H9 (cell line): ENCODE measurements around the gene KIRREL3. TPM values are rescaled to one million over a fixed set of nuclear protein-coding genes. Genes with fewer than 3 reads are reported as not detected.

ENCODE experiments used
- DNase-seq: peaks from one replicate; pipeline ENCODE4 v3.0.0-alpha.2; 2017
- H2AFZ ChIP-seq: one replicate; pipeline ENCODE4 v1.6.1; 2013; ENCODE audit warnings: mild to moderate bottlenecking, low read length, control low read depth, moderate library complexity
- H2AK5ac ChIP-seq: 2 replicates; pipeline ENCODE4 v1.6.1; 2013; ENCODE audit warnings: low read length, control low read depth, mixed read lengths; ENCODE audit not compliant: insufficient read length
- H2BK120ac ChIP-seq: one replicate; pipeline ENCODE4 v1.6.1; 2013; ENCODE audit warnings: low read depth, mild to moderate bottlenecking, low read length, control low read depth, inconsistent platforms; ENCODE audit not compliant: poor library complexity, severe bottlenecking
- H2BK12ac ChIP-seq: 2 replicates; pipeline ENCODE4 v1.6.1; 2013; ENCODE audit warnings: low read length, control low read depth, mixed read lengths, low read depth; ENCODE audit not compliant: insufficient read length
- H2BK15ac ChIP-seq: 2 replicates; pipeline ENCODE4 v1.6.1; 2013; ENCODE audit warnings: low read depth, low read length, control low read depth
- H2BK20ac ChIP-seq: one replicate; pipeline ENCODE4 v1.6.1; 2013; ENCODE audit warnings: low read depth, mild to moderate bottlenecking, low read length, control low read depth, inconsistent platforms; ENCODE audit not compliant: poor library complexity, severe bottlenecking
- H2BK5ac ChIP-seq: 2 replicates; pipeline ENCODE4 v1.6.1; 2013; ENCODE audit warnings: low read length, control low read depth, mixed read lengths; ENCODE audit not compliant: insufficient read length
- H3K14ac ChIP-seq: 2 replicates; pipeline ENCODE4 v1.6.1; 2013; ENCODE audit warnings: low read length, control low read depth; ENCODE audit not compliant: insufficient read depth
- H3K18ac ChIP-seq: 2 replicates; pipeline ENCODE4 v1.6.1; 2013; ENCODE audit warnings: low read depth, mild to moderate bottlenecking, mixed read lengths, low read length, control low read depth; ENCODE audit not compliant: insufficient read length
- H3K23ac ChIP-seq: 2 replicates; pipeline ENCODE4 v1.6.1; 2013; ENCODE audit warnings: low read length, control low read depth, mixed read lengths, low read depth; ENCODE audit not compliant: insufficient read length
- H3K23me2 ChIP-seq: 2 replicates; pipeline ENCODE4 v1.6.1; 2013; ENCODE audit warnings: low read depth, mild to moderate bottlenecking, mixed read lengths, low read length, control low read depth; ENCODE audit not compliant: insufficient read length, poor library complexity, severe bottlenecking
- H3K27ac ChIP-seq: 2 replicates; pipeline ENCODE4 v1.5.1; 2013; ENCODE audit warnings: low read length, control low read depth, mixed read lengths, low read depth; ENCODE audit not compliant: insufficient read length
- H3K27me3 ChIP-seq: 2 replicates; pipeline ENCODE4 v1.6.1; 2013; ENCODE audit warnings: low read length, control low read depth, inconsistent platforms; ENCODE audit not compliant: insufficient read depth
- H3K4ac ChIP-seq: 2 replicates; pipeline ENCODE4 v1.6.1; 2013; ENCODE audit warnings: low read depth, mild to moderate bottlenecking, control low read depth, inconsistent platforms, low read length, moderate library complexity
- H3K4me1 ChIP-seq: 2 replicates; pipeline ENCODE4 v1.6.1; 2013; ENCODE audit warnings: low read length, control low read depth, inconsistent platforms; ENCODE audit not compliant: insufficient read depth
- H3K4me2 ChIP-seq: 2 replicates; pipeline ENCODE4 v1.6.1; 2013; ENCODE audit warnings: low read length, control low read depth, mixed read lengths; ENCODE audit not compliant: insufficient read length, insufficient read depth
- H3K56ac ChIP-seq: 2 replicates; pipeline ENCODE4 v1.6.1; 2013; ENCODE audit warnings: low read depth, mild to moderate bottlenecking, mixed read lengths, low read length, control low read depth; ENCODE audit not compliant: insufficient read length
- H3K79me1 ChIP-seq: 2 replicates; pipeline ENCODE4 v1.6.1; 2013; ENCODE audit warnings: low read depth, mild to moderate bottlenecking, moderate library complexity, low read length, control low read depth, inconsistent platforms; ENCODE audit not compliant: insufficient read depth, poor library complexity, severe bottlenecking
- H3K79me2 ChIP-seq: 2 replicates; pipeline ENCODE4 v1.6.1; 2013; ENCODE audit warnings: low read length, control low read depth, inconsistent platforms; ENCODE audit not compliant: insufficient read depth
- H3K9ac ChIP-seq: 2 replicates; pipeline ENCODE4 v1.6.1; 2013; ENCODE audit warnings: low read length, control low read depth, mixed read lengths; ENCODE audit not compliant: insufficient read length; ENCODE audit errors: extremely low read depth
- H3K9me3 ChIP-seq: one replicate; pipeline ENCODE4 v1.6.1; 2013; ENCODE audit warnings: low read depth, low read length, inconsistent platforms; ENCODE audit not compliant: control insufficient read depth
- H3T11ph ChIP-seq: one replicate; pipeline ENCODE4 v1.6.1; 2013; ENCODE audit warnings: mild to moderate bottlenecking, low read length, control low read depth, inconsistent platforms
- H4K20me1 ChIP-seq: one replicate; pipeline ENCODE4 v1.6.1; 2013; ENCODE audit not compliant: control insufficient read depth, insufficient read length, insufficient read depth
- H4K5ac ChIP-seq: 2 replicates; pipeline ENCODE4 v1.6.1; 2013; ENCODE audit warnings: low read depth, mild to moderate bottlenecking, mixed read lengths, low read length, control low read depth; ENCODE audit not compliant: insufficient read length
- H4K8ac ChIP-seq: replicated peaks from 2 replicates; pipeline ENCODE4 v1.6.1; 2013; ENCODE audit warnings: low read length, control low read depth, mixed read lengths, low read depth; ENCODE audit not compliant: insufficient read length
- H4K91ac ChIP-seq: 2 replicates; pipeline ENCODE4 v1.6.1; 2013; ENCODE audit warnings: low read depth, mild to moderate bottlenecking, moderate library complexity, mixed read lengths, low read length, control low read depth; ENCODE audit not compliant: insufficient read length
- H3K27ac Mint-ChIP-seq, 3 experiments: 2 replicates in 2 of 3; 3 replicates in 1 of 3; pipeline ENCODE4 v1.8.0; 2020 to 2021; ENCODE audit warnings: mixed read lengths in 3 of 3, mild to moderate bottlenecking in 1 of 3, moderate library complexity in 1 of 3
- H3K27me3 Mint-ChIP-seq: 2 replicates; pipeline ENCODE4 v1.8.0; 2021; ENCODE audit warnings: low read depth, mild to moderate bottlenecking, moderate library complexity, mixed read lengths
- H3K36me3 Mint-ChIP-seq, 3 experiments: 2 replicates in 2 of 3; 3 replicates in 1 of 3; pipeline ENCODE4 v1.8.0; 2020 to 2021; ENCODE audit warnings: low read depth in 3 of 3, mixed read lengths in 3 of 3; ENCODE audit not compliant: insufficient read depth in 1 of 3
- H3K4me1 Mint-ChIP-seq, 2 experiments: 2 replicates each; pipeline ENCODE4 v1.8.0; 2020; ENCODE audit warnings: mixed read lengths in 2 of 2
- H3K4me3 Mint-ChIP-seq, 2 experiments: 2 replicates in 1 of 2; 3 replicates in 1 of 2; pipeline ENCODE4 v1.8.0; 2020 to 2021; ENCODE audit warnings: mild to moderate bottlenecking in 2 of 2, mixed read lengths in 2 of 2, moderate library complexity in 1 of 2
- H3K9me3 Mint-ChIP-seq, 2 experiments: 2 replicates in 1 of 2; 3 replicates in 1 of 2; pipeline ENCODE4 v1.8.0; 2020; ENCODE audit warnings: mild to moderate bottlenecking in 2 of 2, mixed read lengths in 2 of 2, moderate library complexity in 1 of 2
- CTCF ChIP-seq: fragments of 200-600 bp; sonication (generic); conservative IDR thresholded peaks from 3 replicates; pipeline ENCODE4 v1.8.0; 2021; ENCODE audit warnings: antibody characterized with exemption, mild to moderate bottlenecking
- WGBS: extraction: QIAGEN DNeasy Blood & Tissue Kit; methylation state at CpG from one replicate; pipeline ENCODE4 v1.1.7; 2013; ENCODE audit warnings: missing lambda C conversion rate, low lambda C conversion rate, mixed read lengths; ENCODE audit not compliant: insufficient read length; ENCODE audit errors: extremely low coverage; 5-methylcytosine and 5-hydroxymethylcytosine counted together
- total RNA-seq: library from RNA; stranded (reverse); gene quantifications from 2 replicates; pipeline ENCODE4 v1.2.1, GENCODE V29; 2021

KIRREL3 gene
- total RNA-seq, 1 experiment from 2014 or later, result 0.17 TPM

GRCh38 chr11:126805870-126806269, 194.7 kb downstream of the KIRREL3 start:
- H3K4me1 Mint-ChIP-seq, result peaks cover 7 to 11% of the 10 kb centered on the region in 2 experiments; a peak in 3 of 4 replicates
- no peaks in the 10 kb centered on the region for H3K36me3 Mint-ChIP-seq
- Histone ChIP-seq H2AFZ (no peak overlapping the region), H2BK5ac (no peak overlapping the region), H3K9me3 (no peaks in the 10 kb centered on the region), H3T11ph (no peak overlapping the region), H2BK15ac (no peak overlapping the region), H3K27me3 (no peaks in the 10 kb centered on the region), H3K27ac (no peak overlapping the region), H3K4me2 (no peak overlapping the region), H3K56ac (no peak overlapping the region), H2BK120ac (no peak overlapping the region), H3K23ac (no peak overlapping the region), H2AK5ac (no peak overlapping the region), H4K5ac (no peak overlapping the region), H4K8ac (no peak overlapping the region), H2BK20ac (no peak overlapping the region), H3K79me2 (no peaks in the 10 kb centered on the region), H4K20me1 (no peaks in the 10 kb centered on the region), H2BK12ac (no peak overlapping the region), H3K9ac (no peak overlapping the region), H3K18ac (no peak overlapping the region), H3K4ac (no peak overlapping the region), H3K79me1 (no peaks in the 10 kb centered on the region), H4K91ac (no peak overlapping the region), H3K23me2 (no peaks in the 10 kb centered on the region), H3K4me1 (no peaks in the 10 kb centered on the region; the same call in 1 of the 2 replicates), H3K14ac (no peak overlapping the region)
- H3K9me3 Mint-ChIP-seq, result no peaks in the 10 kb centered on the region
- no peak for DNase-seq
- H3K27ac Mint-ChIP-seq, result no peak overlapping the region
- H3K4me3 Mint-ChIP-seq, result no peak overlapping the region
- H3K27me3 Mint-ChIP-seq, result peaks cover 4% of the 10 kb centered on the region
- WGBS, result no CpG with 5 or more reads among the region's 3 CpGs
- no peak for TF ChIP-seq CTCF
